Measurements from ENCODE around the gene KLK6. TPM values are rescaled to one million over a fixed set of nuclear protein-coding genes. Genes with fewer than 3 reads are reported as not detected.

Gene KLK6
- total and polyA plus RNA-seq, 3 donors from 2014 or later = 0.37 to 0.71 (median 0.63) TPM

- 77 to 78% methylated on average over 5 of the region's 5 CpGs for WGBS, 2 donors
- H3K36me3 ChIP-seq (ENCODE audit: low read depth, missing control alignments) = no peaks in the 10 kb centered on the region
- no peak for DNase-seq
Observed at GRCh38 chr19:50978772-50979390, 9.5 kb upstream of the KLK6 start.

GRCh38 chr19:50977626-50978025, 8.2 kb upstream of the KLK6 start:
- H3K27me3 ChIP-seq = no peaks in the 10 kb centered on the region
- no peak overlapping the region for H3K27ac ChIP-seq
- intact Hi-C loops (cut with DNase I; ENCODE audit: low total_unique reads) = no loop called here
- H3K36me3 ChIP-seq (ENCODE audit: low read depth, missing control alignments) = no peaks in the 10 kb centered on the region
- H3K9me3 ChIP-seq = no peaks in the 10 kb centered on the region
- H3K4me1 ChIP-seq = no peaks in the 10 kb centered on the region
- no peak for TF ChIP-seq CTCF (IDR thresholded peaks at IDR 0.05)
- no peak for TF ChIP-seq POLR2A (IDR thresholded peaks at IDR 0.05)
- DNase-seq = no peak
- no peak overlapping the region for H3K4me3 ChIP-seq
- 70 to 71% methylated on average over 4 of the region's 4 CpGs for WGBS, 2 donors

More at GRCh38 chr19:50978772-50979390, 9.5 kb upstream of the KLK6 start:
- Histone ChIP-seq H3K4me3 (no peak overlapping the region), H3K9me3 (no peaks in the 10 kb centered on the region), H3K27me3 (no peaks in the 10 kb centered on the region), H3K4me1 (peaks cover 3% of the 10 kb centered on the region), H3K27ac (no peak overlapping the region)
- intact Hi-C loops (cut with DNase I; ENCODE audit: low total_unique reads) = no loop called here
- TF ChIP-seq CTCF (IDR thresholded peaks at IDR 0.05) (no peak), POLR2A (IDR thresholded peaks at IDR 0.05) (no peak)

- Histone ChIP-seq H3K27ac (no peak overlapping the region), H3K4me3 (no peak overlapping the region), H3K9me3 (no peaks in the 10 kb centered on the region), H3K4me1 (no peaks in the 10 kb centered on the region), H3K27me3 (no peaks in the 10 kb centered on the region), H3K36me3 (ENCODE audit: low read depth, missing control alignments) (no peaks in the 10 kb centered on the region)
- DNase-seq = no peak
- TF ChIP-seq CTCF (IDR thresholded peaks at IDR 0.05) = no peak
- TF ChIP-seq POLR2A (IDR thresholded peaks at IDR 0.05) = no peak
- intact Hi-C loops (cut with DNase I; ENCODE audit: low total_unique reads) = no loop called here
- 30 to 50% methylated on average over 8 of the region's 8 CpGs for WGBS, 2 donors
Observed at GRCh38 chr19:50975766-50976165, 6.4 kb upstream of the KLK6 start.

GRCh38 chr19:50974702-50975556, 5.5 kb upstream of the KLK6 start:
- no peaks in the 10 kb centered on the region for H3K36me3 ChIP-seq (ENCODE audit: low read depth, missing control alignments)
- intact Hi-C loops (cut with DNase I; ENCODE audit: low total_unique reads) = no loop called here
- TF ChIP-seq POLR2A (IDR thresholded peaks at IDR 0.05) (no peak), CTCF (IDR thresholded peaks at IDR 0.05) (no peak)
- no peaks in the 10 kb centered on the region for H3K9me3 ChIP-seq
- H3K4me1 ChIP-seq = no peaks in the 10 kb centered on the region
- DNase-seq = no peak
- WGBS, 2 donors = 17 to 33% methylated on average over 1 to 7 of the region's 9 CpGs
- H3K27ac ChIP-seq = no peak overlapping the region
- no peaks in the 10 kb centered on the region for H3K27me3 ChIP-seq
- no peak overlapping the region for H3K4me3 ChIP-seq

Measured in testis (tissue), 3 donors.